ENCODE measurements around the gene TRPC4AP.

GRCh38 chr20:35021063-35021462 is 71.5 kb downstream of the TRPC4AP start:
- TF ChIP-seq CTCF (IDR thresholded peaks at IDR 0.05), result no peak
- TF ChIP-seq POLR2A (IDR thresholded peaks at IDR 0.05), result no peak
